Neural cell (in vitro differentiated cells): ENCODE results near the gene PDE3A. TPM values are rescaled to one million over a fixed set of nuclear protein-coding genes. Genes with fewer than 3 reads are reported as not detected.

Experiments used
- H2AFZ ChIP-seq: fragments of 200-600, 300-800 bp; sonication (generic), shearing (Covaris generic); 2 replicates; pipeline ENCODE4 v1.6.0; 2014; ENCODE audit warnings: low read depth, mild to moderate bottlenecking, antibody characterized with exemption, low read length, moderate library complexity
- H3F3A ChIP-seq: fragments of 200-600 bp; shearing (Covaris generic); 2 replicates; pipeline ENCODE4 v1.6.1; 2016; ENCODE audit warnings: mild to moderate bottlenecking, moderate library complexity, mixed read lengths, antibody characterized with exemption, low read length; ENCODE audit not compliant: insufficient read depth, poor library complexity, severe bottlenecking
- H3K27ac ChIP-seq: fragments of 200-600, 300-800 bp; sonication (generic), shearing (Covaris generic); 2 replicates; pipeline ENCODE4 v1.5.1; 2014; ENCODE audit warnings: mild to moderate bottlenecking, low read length, moderate library complexity
- H3K27me3 ChIP-seq: fragments of 300-800, 200-600 bp; sonication (generic), shearing (Covaris generic); 2 replicates; pipeline ENCODE4 v1.6.0; 2014; ENCODE audit warnings: mild to moderate bottlenecking, low read depth, low read length, moderate library complexity; ENCODE audit not compliant: insufficient read depth
- H3K36me3 ChIP-seq: fragments of 300-800, 200-600 bp; sonication (generic), shearing (Covaris generic); 2 replicates; pipeline ENCODE4 v1.5.1; 2014; ENCODE audit warnings: mild to moderate bottlenecking, antibody characterized with exemption, low read length, moderate library complexity; ENCODE audit not compliant: insufficient read depth
- H3K4me2 ChIP-seq: fragments of 300-800, 200-600 bp; sonication (generic), shearing (Covaris generic); 2 replicates; pipeline ENCODE4 v1.6.0; 2014; ENCODE audit warnings: mild to moderate bottlenecking, low read length
- H3K4me3 ChIP-seq: fragments of 300-800, 200-600 bp; sonication (generic), shearing (Covaris generic); 2 replicates; pipeline ENCODE4 v1.5.1; 2014; ENCODE audit warnings: mild to moderate bottlenecking, low read length, moderate library complexity
- H3K79me2 ChIP-seq: fragments of 200-600 bp; shearing (Covaris generic); replicated peaks from 2 replicates; pipeline ENCODE4 v1.6.0; 2014; ENCODE audit warnings: mild to moderate bottlenecking, low read length, moderate library complexity; ENCODE audit not compliant: insufficient read depth
- H3K9ac ChIP-seq: fragments of 300-800, 200-600 bp; sonication (generic), shearing (Covaris generic); 2 replicates; pipeline ENCODE4 v1.6.1; 2016; ENCODE audit warnings: mild to moderate bottlenecking, low read length, mixed read lengths
- H3K9me2 ChIP-seq: fragments of 200-600 bp; shearing (Covaris generic); 2 replicates; pipeline ENCODE4 v1.6.1; 2016; ENCODE audit warnings: mild to moderate bottlenecking, low read length, mixed read lengths; ENCODE audit not compliant: insufficient read depth
- H3K9me3 ChIP-seq: fragments of 200-600, 300-800 bp; sonication (generic), shearing (Covaris generic); 2 replicates; pipeline ENCODE4 v1.6.1; 2016; ENCODE audit warnings: mild to moderate bottlenecking, mixed run types, low read length, moderate library complexity, mixed read lengths
- H4K20me1 ChIP-seq: fragments of 200-600 bp; shearing (Covaris generic); 2 replicates; pipeline ENCODE4 v1.6.1; 2016; ENCODE audit warnings: mild to moderate bottlenecking, mixed run types; ENCODE audit not compliant: insufficient read depth
- EP300 ChIP-seq: fragments of 450-650 bp; conservative IDR thresholded peaks from 2 replicates; pipeline ENCODE4 v1.6.1; 2014; ENCODE audit warnings: antibody characterized with exemption, mild to moderate bottlenecking, moderate library complexity; ENCODE audit not compliant: poor library complexity, severe bottlenecking
- EZH2 ChIP-seq: fragments of 200-600, 300-800 bp; shearing (Covaris generic), sonication (generic); IDR thresholded peaks from 2 replicates; pipeline ENCODE4 v1.6.1; 2014; ENCODE audit warnings: antibody characterized with exemption, low read length, borderline replicate concordance, mild to moderate bottlenecking; ENCODE audit not compliant: insufficient read depth, poor library complexity, severe bottlenecking
- MXI1 ChIP-seq: fragments of 450-650 bp; conservative IDR thresholded peaks from 2 replicates; pipeline ENCODE4 v1.6.1; 2014; ENCODE audit warnings: antibody characterized with exemption, mild to moderate bottlenecking; ENCODE audit not compliant: poor library complexity, severe bottlenecking
- POLR2AphosphoS5 ChIP-seq: IDR thresholded peaks from 2 replicates; pipeline ENCODE4 v1.6.1; 2012
- RAD21 ChIP-seq: fragments of 450-650 bp; conservative IDR thresholded peaks from 2 replicates; pipeline ENCODE4 v1.6.1; 2014; ENCODE audit warnings: antibody characterized with exemption, mild to moderate bottlenecking, moderate library complexity
- SMC3 ChIP-seq: fragments of 450-650 bp; conservative IDR thresholded peaks from 2 replicates; pipeline ENCODE4 v1.6.1; 2014; ENCODE audit warnings: antibody characterized with exemption, mild to moderate bottlenecking, moderate library complexity; ENCODE audit not compliant: poor library complexity
- TAF1 ChIP-seq: IDR thresholded peaks from 2 replicates; pipeline ENCODE4 v1.6.1; 2012; ENCODE audit warnings: low read depth
- polyA plus RNA-seq: library from polyadenylated mRNA; depleted of rRNA; stranded (reverse); fragments of >200 nt; gene quantifications from 2 replicates; pipeline ENCODE4 v1.2.3, GENCODE V29; 2014
- TF ChIP-seq, protein P1 (sequence below): IDR thresholded peaks from 2 replicates; pipeline ENCODE4 v1.6.1; 2012; ENCODE audit warnings: borderline replicate concordance
- TF ChIP-seq, protein P2 (sequence below): fragments of 450-650 bp; IDR thresholded peaks from 2 replicates; pipeline ENCODE4 v1.5.1; 2014; ENCODE audit warnings: antibody characterized with exemption, mild to moderate bottlenecking, moderate library complexity; ENCODE audit not compliant: poor library complexity, severe bottlenecking

PDE3A gene
- polyA plus RNA-seq, 1 donor from 2014 or later, result 0.94 TPM

DNA sequence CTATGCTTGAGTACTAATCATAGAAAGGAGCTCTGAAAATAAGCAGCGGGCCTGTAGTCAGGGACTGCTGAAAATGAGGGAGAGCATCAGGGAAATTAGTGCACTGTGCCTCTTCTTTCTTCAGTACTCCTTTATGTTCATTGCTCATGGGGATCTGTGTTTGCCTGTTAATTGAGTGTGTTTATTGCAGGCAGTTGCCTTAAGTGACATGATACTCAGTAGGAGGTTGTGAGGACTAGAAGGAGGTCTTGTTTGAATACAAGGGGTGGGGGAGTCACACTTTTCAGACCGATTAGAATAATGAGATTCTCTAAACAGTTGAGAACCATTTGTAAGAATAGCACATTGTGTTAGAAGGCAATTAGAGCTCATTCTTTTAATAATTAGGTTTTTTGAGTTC lies 224.2 kb downstream of the PDE3A start:
- H3K9ac ChIP-seq, result no peak overlapping the region
- no peaks in the 10 kb centered on the region for H3K27me3 ChIP-seq
- H3K27ac ChIP-seq, result no peak overlapping the region
- no peaks in the 10 kb centered on the region for H3K36me3 ChIP-seq
- no peaks in the 10 kb centered on the region for H3K79me2 ChIP-seq
- no peak overlapping the region for H3K4me3 ChIP-seq
- H3K9me3 ChIP-seq, result no peaks in the 10 kb centered on the region
- H3K9me2 ChIP-seq, result no peaks in the 10 kb centered on the region
- H3F3A ChIP-seq, result no peaks in the 10 kb centered on the region
- H4K20me1 ChIP-seq, result no peaks in the 10 kb centered on the region
- H3K4me2 ChIP-seq, result no peak overlapping the region
- TF ChIP-seq MXI1 (no peak), RAD21 (no peak), POLR2AphosphoS5 (no peak), EZH2 (no peak), EP300 (no peak)
- TF ChIP-seq, protein P1, sequence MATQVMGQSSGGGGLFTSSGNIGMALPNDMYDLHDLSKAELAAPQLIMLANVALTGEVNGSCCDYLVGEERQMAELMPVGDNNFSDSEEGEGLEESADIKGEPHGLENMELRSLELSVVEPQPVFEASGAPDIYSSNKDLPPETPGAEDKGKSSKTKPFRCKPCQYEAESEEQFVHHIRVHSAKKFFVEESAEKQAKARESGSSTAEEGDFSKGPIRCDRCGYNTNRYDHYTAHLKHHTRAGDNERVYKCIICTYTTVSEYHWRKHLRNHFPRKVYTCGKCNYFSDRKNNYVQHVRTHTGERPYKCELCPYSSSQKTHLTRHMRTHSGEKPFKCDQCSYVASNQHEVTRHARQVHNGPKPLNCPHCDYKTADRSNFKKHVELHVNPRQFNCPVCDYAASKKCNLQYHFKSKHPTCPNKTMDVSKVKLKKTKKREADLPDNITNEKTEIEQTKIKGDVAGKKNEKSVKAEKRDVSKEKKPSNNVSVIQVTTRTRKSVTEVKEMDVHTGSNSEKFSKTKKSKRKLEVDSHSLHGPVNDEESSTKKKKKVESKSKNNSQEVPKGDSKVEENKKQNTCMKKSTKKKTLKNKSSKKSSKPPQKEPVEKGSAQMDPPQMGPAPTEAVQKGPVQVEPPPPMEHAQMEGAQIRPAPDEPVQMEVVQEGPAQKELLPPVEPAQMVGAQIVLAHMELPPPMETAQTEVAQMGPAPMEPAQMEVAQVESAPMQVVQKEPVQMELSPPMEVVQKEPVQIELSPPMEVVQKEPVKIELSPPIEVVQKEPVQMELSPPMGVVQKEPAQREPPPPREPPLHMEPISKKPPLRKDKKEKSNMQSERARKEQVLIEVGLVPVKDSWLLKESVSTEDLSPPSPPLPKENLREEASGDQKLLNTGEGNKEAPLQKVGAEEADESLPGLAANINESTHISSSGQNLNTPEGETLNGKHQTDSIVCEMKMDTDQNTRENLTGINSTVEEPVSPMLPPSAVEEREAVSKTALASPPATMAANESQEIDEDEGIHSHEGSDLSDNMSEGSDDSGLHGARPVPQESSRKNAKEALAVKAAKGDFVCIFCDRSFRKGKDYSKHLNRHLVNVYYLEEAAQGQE, result no peak
- no peak overlapping the region for H2AFZ ChIP-seq

DNA sequence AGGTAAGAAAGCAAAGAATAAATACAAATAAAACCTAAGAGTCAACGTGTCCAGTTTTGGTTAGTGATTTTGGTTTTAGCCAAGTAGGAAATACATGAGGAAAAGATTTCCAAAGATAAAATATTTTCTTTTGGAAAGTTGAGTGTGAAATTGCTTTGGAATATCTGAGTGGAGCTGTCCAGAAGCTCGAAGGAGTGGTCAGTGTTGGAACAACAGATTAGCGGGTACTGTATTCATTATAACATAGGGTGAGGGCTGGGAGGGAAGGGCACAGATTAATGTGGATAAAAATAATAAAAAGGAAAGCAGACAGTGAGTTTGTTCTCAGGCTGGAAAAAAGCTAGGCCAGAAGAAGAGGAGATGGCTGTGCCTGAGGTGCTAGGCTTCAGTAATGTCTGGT lies 225.3 kb downstream of the PDE3A start:
- Histone ChIP-seq H3K36me3 (no peaks in the 10 kb centered on the region), H3K79me2 (no peaks in the 10 kb centered on the region), H3K9me2 (no peaks in the 10 kb centered on the region), H3K4me3 (no peak overlapping the region), H3K9ac (no peak overlapping the region), H3K4me2 (no peak overlapping the region), H3F3A (no peaks in the 10 kb centered on the region), H3K27ac (no peak overlapping the region), H3K27me3 (no peaks in the 10 kb centered on the region), H2AFZ (no peak overlapping the region), H3K9me3 (no peaks in the 10 kb centered on the region), H4K20me1 (no peaks in the 10 kb centered on the region)
- TF ChIP-seq, protein P2, sequence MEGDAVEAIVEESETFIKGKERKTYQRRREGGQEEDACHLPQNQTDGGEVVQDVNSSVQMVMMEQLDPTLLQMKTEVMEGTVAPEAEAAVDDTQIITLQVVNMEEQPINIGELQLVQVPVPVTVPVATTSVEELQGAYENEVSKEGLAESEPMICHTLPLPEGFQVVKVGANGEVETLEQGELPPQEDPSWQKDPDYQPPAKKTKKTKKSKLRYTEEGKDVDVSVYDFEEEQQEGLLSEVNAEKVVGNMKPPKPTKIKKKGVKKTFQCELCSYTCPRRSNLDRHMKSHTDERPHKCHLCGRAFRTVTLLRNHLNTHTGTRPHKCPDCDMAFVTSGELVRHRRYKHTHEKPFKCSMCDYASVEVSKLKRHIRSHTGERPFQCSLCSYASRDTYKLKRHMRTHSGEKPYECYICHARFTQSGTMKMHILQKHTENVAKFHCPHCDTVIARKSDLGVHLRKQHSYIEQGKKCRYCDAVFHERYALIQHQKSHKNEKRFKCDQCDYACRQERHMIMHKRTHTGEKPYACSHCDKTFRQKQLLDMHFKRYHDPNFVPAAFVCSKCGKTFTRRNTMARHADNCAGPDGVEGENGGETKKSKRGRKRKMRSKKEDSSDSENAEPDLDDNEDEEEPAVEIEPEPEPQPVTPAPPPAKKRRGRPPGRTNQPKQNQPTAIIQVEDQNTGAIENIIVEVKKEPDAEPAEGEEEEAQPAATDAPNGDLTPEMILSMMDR, result no peak
- TF ChIP-seq EP300, result no peak
- no peak for TF ChIP-seq POLR2AphosphoS5
- TF ChIP-seq, protein P1, result no peak
- TF ChIP-seq EZH2, result no peak
- TF ChIP-seq SMC3, result no peak
- no peak for TF ChIP-seq RAD21
- TF ChIP-seq MXI1, result no peak
- no peak for TF ChIP-seq TAF1
